NCI-H1092 (cell line): ENCODE measurements around the gene NCKAP5.

Experiments used
- DNase-seq: peaks from one replicate; lab custom pipeline; 2025; lab: John Stamatoyannopoulos, UW

Gene NCKAP5

GRCh38 chr2:133080822-133081221 is 487.4 kb downstream of the NCKAP5 start:
- DNase-seq, result no peak

GRCh38 chr2:133078667-133079411 is 489.4 kb downstream of the NCKAP5 start:
- DNase-seq, result no peak

- no peak for DNase-seq
Observed at GRCh38 chr2:133077269-133077822, 490.9 kb downstream of the NCKAP5 start.

- no peak for DNase-seq
Observed at GRCh38 chr2:133072837-133073694, 495.2 kb downstream of the NCKAP5 start.

GRCh38 chr2:133063775-133064174 is 504.5 kb downstream of the NCKAP5 start:
- DNase-seq, result no peak

- DNase-seq, result no peak
Observed at GRCh38 chr2:133062931-133063665, 505.2 kb downstream of the NCKAP5 start.

GRCh38 chr2:133061874-133062593 is 506.2 kb downstream of the NCKAP5 start:
- no peak for DNase-seq

DNA sequence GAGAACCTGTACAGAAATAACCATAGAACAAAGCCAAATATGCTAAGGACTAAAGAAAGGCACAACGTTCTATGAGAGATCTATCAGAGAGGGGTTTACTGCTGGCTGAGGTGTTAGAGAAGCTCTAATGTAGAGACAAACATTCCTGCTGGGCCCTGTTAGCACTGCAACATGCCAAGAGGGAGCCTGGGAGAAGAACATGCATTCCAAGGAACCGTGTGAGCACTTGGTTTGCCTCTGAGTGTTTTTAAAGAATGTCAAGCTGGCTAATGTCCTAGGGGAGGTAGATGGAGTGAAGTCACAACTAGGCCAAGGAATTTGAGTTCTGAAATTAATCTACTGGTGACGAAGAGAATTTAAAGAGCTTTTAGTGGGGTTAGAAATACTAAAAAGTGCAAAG is 514.0 kb downstream of the NCKAP5 start:
- no peak for DNase-seq

DNA sequence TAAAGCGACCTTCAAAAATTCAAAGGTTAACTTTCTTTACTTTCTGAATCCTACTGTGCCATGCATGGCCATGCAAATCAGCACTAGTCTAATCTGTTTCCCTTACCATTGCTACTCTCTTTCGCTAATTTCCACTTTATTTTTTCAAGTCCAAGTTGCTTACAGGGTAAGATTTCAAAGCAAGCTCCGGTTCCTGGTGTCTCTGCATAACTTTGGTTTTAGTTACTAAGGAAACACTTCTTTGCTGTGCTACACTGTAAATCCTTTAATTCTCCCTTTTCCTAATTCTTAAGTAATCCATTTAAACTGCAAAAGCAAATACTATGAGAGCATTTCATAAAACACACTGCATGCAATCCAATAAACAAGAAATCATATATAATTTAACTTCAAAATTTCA is 514.7 kb downstream of the NCKAP5 start:
- no peak for DNase-seq

DNA sequence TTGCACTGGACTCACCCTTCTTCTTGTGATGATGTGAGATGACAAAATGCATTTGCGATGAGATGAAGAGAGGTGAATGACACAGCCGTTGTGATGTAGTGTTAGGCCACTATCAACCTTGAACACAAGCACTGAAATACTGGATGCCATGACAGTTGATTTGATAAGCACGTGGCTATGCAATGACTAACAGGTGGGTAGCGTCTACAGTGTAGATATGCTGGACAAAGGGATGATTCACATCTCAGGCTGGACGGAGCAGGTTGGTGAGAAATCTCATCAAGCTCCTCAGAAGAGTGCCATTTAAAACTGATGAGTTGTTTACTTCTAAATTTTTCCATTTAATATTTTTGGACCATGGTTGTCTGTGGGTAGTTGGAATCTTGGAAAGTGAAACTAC is 522.5 kb downstream of the NCKAP5 start:
- DNase-seq, result no peak

DNA sequence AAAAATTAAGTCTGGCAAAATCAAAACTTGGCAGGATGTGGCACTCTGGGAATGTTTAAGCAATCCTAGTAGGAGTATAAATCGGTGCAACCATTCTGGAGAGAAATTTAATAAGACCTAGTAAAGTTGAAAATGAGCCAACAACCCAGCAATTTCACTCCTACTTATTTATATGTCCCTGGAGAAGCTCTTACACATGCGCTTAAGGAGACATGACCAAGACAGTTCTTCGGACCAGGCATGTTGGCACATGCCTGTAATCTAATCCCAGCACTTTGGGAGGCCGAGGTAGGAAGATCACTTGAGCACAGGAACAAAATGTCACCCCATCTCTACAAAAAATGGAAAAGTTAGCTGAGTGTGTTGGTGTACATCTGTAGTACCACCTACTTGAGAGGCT is 523.7 kb downstream of the NCKAP5 start:
- DNase-seq, result no peak

DNA sequence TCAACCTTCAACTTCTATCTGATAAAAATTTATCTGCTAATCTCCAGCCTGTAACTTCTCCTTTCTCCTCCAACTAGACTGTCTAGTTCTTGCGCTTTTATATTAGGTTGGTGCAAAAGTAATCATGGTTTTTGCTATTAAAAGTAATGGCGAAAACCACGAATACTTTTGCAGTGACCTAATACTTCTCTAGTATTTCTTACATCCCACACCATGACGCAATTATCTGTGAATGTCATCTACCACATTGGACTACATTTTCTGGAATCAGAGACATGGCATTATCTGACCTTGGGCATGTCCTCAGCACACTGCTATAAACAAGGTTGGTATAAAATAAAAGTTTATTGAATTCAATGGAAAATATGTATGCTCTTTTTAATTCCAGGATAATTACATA is 528.1 kb downstream of the NCKAP5 start:
- DNase-seq, result no peak

DNA sequence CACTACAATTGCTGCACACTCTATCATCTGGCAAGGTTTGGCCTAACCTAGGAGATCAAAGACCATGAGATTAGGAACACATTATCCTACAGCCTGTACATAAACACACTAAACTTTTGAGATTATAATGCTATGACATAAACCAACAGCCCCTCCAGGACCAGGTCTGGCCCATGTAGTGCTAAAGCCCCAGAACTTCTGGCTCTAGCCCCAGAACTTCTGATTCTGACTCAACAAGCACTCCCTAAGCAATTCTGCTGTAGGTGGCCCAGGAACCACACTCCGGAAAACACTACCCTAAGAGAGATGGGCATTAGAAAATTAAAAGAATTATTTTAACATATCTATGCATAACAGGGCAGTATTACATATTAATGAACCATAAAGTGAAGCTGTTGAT is 528.7 kb downstream of the NCKAP5 start:
- DNase-seq, result no peak

GRCh38 chr2:133026536-133027177 is 541.6 kb downstream of the NCKAP5 start:
- DNase-seq, result no peak

DNA sequence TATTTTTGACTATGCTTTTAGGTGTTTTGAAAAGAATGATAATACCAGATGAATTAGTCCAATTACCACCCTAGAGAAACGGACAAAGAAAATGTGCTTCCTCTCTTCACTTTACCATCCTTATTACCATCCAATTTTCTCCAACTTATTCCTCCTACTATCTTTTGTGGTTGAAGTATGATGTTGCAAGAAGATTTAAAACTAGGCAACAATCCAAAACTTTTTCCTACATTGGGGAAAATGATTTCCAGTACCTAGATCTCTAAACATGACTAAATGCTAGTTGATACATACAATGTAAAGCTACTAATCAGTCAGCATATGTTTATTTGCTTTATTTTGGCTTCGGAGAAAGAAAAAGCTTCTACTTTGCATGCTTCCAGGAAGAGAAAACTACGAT is 543.3 kb downstream of the NCKAP5 start:
- DNase-seq, result no peak

DNA sequence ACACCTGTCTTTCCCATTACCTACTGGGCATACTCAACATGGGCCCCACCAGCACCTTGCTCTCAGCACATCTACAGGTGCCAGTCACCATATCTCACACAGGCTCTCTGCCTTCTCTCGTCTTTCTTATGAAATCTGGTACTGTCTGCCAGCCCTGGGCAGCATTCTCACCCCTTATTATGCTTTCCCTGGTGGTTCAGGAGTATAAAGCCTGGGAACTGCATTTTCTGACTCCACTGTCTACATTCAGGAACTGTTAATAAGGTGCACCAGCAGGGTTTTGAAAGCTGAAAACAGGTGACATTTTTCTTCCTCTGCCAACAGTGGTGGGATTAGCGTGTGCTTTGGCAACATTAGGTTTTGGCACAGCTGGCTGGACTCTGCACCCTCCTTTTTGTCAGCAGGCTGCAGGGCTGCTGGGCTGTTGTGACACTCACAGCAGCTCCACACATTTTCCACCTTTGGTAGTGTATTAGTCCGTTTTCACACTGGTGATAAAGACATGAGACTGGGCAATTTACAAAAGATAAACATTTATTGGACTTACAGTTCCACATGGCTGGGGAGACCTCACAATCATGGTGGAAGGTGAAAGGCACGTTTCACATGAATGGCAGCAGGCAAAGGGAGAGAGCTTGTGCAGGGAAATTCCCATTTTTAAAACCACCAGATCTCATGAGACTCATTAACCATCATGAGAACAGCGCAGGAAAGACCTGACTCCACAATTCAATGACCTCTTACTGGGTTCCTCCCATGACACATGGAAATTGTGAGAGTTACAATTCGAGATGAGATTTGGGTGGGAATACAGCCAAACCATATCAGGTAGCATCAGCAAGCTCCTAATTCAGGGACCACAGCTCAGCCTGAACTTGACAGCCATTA is 555.2 kb downstream of the NCKAP5 start:
- DNase-seq, result no peak

GRCh38 chr2:133004623-133005022 is 563.6 kb downstream of the NCKAP5 start:
- no peak for DNase-seq

GRCh38 chr2:132999421-132999820 is 568.8 kb downstream of the NCKAP5 start:
- DNase-seq, result no peak

- DNase-seq, result no peak
Observed at GRCh38 chr2:132998221-132998620, 570.0 kb downstream of the NCKAP5 start.

DNA sequence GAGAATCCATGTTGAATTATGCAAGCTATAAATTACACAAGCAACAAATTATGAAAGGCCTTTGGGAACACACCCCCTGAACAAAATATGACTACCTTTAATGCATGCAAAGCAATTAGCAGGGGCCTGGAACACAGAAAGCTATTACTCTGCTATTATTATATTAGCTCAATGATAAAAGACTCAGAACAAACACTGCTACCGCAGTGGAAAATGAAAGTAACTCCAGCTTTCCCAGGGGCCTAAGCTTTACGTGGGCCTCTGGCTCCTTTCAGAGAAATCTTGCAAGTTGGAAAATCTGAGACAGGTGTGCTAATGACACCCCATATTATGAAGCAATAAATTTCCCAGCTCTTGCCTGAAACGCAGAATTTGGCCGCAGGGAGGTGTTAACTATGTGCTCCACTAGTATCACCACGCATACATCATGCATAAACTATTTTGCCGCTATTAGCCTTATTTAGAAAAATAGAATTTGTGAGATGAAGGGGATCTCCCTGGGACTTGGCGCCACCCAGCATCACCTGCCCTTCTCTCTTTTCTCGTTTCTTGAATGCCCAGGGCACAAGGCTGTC is 576.7 kb downstream of the NCKAP5 start:
- DNase-seq, result no peak
